Urothelium cell line (cell line): ENCODE data around the gene PARP3.

ENCODE experiments used
- DNase-seq: peaks from one replicate; pipeline ENCODE4 v3.0.0; 2011; ENCODE audit warnings: low spot score, mixed read lengths
- FAIRE-seq: peaks from 2 replicates; lab custom pipeline; 2011; peaks lifted over from hg19 to GRCh38; lab: Jason Lieb, UNC

PARP3 gene

DNA sequence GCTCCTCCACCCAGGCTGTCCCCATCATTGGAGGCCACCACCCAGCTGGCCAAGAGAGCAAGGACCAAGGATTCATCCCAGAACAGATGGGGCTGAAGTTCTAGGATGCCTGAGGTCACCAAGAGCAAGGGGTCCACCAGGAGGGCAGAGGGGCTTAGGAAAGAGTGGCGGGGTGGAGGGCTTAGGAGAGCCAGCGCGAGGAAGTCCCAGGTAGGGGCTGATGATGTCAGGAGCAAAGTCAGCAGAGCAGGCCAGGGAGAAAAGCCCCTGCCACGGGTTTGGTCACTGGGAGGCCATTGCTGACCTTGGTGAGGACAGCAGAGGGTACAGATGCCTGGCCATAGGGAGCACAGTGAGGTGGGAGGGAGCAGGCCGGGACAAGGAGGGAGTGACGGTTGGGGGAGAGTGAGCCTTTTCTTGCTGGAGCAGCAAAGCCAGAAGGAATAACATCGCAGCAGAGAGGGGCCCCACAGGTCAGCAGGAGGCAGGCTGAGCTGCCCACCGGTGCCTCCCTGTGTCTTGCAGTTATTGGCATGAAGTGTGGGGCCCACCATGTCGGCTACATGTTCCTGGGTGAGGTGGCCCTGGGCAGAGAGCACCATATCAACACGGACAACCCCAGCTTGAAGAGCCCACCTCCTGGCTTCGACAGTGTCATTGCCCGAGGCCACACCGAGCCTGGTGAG lies 5.2 kb downstream of the PARP3 start:
- no peak for FAIRE-seq

DNA sequence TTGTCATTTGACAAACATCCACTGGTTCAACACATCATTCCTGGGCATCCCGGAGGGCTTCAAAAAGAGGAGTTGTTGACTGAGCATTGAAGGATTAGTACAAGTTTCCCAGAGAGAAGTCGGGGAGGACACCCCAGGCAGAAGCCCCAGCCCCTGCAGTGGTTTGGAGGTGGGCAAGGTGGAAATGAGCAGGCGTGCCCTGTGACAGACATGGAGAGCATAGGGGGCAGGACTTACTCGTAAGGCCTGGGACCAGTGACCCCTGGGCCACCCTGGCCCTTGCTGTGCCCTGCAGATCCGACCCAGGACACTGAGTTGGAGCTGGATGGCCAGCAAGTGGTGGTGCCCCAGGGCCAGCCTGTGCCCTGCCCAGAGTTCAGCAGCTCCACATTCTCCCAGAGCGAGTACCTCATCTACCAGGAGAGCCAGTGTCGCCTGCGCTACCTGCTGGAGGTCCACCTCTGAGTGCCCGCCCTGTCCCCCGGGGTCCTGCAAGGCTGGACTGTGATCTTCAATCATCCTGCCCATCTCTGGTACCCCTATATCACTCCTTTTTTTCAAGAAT lies 5.9 kb downstream of the PARP3 start:
- no peak for FAIRE-seq
- no peak for DNase-seq

More for the DNA sequence above, 5.2 kb downstream of the PARP3 start:
- DNase-seq = no peak

DNA sequence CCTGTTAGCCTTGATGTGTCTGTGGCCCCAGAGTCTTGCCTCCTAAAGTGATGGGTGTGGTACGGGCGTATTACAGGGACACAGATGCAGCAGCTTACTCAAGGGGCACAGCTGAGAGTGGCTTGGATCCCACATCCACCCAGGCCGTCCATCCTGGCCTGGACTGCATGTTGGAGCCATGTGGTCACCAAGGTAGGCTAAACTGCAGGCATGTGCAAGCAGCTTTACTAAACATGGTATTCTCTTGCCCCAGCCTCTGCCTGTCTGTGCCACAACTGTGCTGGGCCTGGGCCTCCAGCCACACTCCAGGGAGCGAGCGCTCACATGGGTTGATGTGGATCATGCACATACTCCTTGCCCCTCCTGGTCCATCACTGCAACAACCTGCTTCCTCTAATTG lies 7.0 kb downstream of the PARP3 start:
- DNase-seq (no peak), FAIRE-seq (peak; percentile 76)

DNA sequence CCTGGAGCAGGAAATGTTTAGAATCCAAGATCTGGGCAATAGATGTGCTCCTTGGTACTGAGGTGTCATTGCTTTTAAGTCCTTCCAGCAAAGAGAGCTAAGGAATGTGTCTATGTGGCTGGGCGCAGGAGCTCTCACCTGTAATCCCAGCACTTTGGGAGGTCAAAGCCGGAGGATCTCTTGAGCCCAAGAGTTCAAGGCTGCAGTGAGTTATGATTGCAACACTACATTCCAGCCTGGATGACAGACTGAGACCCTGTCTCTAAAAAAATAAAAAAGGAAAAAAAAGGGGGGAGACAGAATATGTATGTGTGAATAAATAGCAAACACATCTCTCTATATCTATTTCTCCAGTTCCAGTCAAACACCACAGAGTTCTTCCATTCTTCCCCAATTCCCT lies 8.7 kb downstream of the PARP3 start:
- DNase-seq (no peak), FAIRE-seq (no peak)

DNA sequence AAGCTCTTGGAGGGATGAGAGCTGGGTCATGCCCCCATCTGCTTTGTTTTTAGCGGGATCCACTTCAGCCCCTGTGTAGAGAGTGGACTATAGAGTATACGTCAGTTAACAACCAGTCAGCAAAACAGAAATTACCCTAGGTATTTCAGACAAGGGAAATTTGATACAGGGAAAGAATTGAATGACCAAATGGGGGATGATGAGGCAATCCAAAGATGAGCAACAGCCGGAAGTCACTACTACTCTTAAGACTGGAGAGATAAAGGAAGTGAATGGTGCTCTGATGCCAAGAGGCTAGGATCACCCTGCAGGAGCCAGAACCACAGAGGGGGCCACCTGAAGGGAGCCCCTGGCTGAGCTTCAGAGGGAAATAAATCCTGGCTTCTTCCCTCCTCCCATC lies 11.3 kb downstream of the PARP3 start:
- FAIRE-seq = no peak
- peak; percentile 19 for DNase-seq

DNA sequence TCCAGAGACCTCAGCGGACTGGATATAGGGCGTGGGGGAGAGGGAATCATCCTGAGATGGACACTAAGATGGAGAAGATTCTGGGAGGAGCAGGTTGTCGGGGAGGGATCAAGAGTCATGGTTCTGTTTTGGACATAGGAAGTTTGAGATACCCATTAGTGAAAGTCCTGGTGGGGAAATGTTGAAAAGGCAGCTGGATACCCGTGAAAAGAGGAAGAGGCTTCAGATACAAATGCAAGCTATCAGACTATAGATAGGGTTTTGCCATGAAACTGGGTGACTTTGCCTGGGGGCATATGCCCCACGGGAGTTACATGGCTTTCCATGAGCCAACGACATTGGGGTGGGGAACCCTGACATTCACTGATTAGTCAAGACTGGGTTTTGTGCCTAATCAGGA lies 11.9 kb downstream of the PARP3 start:
- no peak for DNase-seq
- FAIRE-seq = no peak

DNA sequence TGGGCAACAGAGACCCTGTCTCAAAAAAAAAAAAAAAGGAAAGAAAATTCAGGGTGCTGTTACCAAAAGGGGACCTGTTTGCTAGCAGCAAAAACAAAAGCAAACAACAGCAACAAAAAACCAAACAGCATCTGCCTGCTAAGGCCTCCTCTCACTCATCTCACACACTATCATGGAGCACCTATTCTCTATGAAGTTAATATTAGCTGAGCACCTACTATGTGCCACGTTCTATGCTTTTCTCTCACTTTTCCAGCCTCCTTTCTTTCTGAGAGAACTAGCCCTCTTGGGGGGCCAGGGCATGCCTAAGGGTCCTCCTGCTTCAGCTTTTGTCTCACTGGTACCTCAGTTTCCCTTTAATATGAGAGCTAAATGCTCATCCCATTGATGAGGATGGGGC lies 12.6 kb downstream of the PARP3 start:
- FAIRE-seq (no peak), DNase-seq (no peak)

DNA sequence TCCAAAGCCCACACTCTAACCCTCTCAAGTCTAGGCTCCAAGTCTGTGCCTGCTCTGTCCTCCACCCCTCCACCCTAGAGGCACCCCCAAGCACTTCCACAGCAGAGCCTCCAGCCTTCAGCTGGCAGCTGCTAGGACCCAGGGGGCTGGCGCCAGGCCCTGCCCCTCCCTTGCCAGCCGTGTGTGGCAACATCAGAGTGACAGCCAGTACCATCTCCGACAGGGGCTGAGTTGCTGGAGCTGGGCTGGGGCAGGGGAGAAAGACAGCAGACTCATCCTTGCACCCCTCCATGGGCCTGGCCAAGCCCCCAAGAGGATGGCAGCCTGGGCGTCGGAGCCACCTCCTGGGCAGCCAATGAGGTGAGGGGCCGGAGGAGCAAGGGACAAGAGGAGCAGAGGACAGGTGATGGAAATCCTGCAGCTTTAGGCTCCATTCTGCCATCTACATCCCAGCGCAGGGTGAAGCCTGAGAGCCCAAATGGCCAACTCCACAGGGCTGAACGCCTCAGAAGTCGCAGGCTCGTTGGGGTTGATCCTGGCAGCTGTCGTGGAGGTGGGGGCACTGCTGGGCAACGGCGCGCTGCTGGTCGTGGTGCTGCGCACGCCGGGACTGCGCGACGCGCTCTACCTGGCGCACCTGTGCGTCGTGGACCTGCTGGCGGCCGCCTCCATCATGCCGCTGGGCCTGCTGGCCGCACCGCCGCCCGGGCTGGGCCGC lies 13.2 kb downstream of the PARP3 start, which contains the start of gene GPR62:
GPR62 (plus strand) TSS at position 207 of the 718 bp plus-strand sequence; CDS start at position 479, 272 bp downstream.
- no peak for FAIRE-seq
- no peak for DNase-seq

DNA sequence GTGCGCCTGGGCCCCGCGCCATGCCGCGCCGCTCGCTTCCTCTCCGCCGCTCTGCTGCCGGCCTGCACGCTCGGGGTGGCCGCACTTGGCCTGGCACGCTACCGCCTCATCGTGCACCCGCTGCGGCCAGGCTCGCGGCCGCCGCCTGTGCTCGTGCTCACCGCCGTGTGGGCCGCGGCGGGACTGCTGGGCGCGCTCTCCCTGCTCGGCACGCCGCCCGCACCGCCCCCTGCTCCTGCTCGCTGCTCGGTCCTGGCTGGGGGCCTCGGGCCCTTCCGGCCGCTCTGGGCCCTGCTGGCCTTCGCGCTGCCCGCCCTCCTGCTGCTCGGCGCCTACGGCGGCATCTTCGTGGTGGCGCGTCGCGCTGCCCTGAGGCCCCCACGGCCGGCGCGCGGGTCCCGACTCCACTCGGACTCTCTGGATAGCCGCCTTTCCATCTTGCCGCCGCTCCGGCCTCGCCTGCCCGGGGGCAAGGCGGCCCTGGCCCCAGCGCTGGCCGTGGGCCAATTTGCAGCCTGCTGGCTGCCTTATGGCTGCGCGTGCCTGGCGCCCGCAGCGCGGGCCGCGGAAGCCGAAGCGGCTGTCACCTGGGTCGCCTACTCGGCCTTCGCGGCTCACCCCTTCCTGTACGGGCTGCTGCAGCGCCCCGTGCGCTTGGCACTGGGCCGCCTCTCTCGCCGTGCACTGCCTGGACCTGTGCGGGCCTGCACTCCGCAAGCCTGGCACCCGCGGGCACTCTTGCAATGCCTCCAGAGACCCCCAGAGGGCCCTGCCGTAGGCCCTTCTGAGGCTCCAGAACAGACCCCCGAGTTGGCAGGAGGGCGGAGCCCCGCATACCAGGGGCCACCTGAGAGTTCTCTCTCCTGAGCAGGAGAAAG lies 14.0 kb downstream of the PARP3 start:
- FAIRE-seq (no peak), DNase-seq (no peak)

DNA sequence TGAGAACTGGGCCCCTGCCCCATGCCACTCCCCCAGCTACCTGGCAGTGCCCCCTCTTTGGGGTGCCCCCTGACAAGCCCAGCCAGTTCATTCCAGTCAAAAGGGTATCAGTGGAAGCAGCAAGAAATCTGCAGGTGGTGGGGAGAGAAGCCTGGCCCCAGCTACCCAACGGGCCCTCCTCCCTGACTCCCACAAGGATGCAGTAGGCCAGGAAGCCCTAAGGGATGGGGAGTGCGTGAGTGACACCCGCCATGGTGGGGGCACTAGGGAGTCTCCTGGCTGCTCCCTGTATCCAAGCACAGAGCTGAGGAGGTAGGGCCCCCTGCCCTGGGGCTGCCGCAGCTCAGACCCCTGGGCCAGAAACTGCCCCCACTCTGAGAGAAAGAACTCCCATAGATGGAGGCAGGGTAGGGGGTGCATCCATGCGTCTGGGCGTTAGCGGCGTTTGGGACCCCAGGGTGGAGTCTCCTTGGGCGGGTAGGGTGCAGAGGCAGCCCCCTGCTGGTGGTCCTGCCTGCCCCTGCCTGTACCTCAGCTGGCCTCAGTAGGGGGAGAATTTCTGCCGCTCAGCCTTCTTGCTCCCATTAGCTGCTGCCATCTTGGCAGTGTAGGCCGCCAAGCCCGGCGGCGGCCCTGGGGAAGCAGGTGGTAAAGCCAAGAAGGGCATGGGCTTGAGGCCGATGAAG lies 15.5 kb downstream of the PARP3 start:
- DNase-seq (no peak), FAIRE-seq (no peak)

DNA sequence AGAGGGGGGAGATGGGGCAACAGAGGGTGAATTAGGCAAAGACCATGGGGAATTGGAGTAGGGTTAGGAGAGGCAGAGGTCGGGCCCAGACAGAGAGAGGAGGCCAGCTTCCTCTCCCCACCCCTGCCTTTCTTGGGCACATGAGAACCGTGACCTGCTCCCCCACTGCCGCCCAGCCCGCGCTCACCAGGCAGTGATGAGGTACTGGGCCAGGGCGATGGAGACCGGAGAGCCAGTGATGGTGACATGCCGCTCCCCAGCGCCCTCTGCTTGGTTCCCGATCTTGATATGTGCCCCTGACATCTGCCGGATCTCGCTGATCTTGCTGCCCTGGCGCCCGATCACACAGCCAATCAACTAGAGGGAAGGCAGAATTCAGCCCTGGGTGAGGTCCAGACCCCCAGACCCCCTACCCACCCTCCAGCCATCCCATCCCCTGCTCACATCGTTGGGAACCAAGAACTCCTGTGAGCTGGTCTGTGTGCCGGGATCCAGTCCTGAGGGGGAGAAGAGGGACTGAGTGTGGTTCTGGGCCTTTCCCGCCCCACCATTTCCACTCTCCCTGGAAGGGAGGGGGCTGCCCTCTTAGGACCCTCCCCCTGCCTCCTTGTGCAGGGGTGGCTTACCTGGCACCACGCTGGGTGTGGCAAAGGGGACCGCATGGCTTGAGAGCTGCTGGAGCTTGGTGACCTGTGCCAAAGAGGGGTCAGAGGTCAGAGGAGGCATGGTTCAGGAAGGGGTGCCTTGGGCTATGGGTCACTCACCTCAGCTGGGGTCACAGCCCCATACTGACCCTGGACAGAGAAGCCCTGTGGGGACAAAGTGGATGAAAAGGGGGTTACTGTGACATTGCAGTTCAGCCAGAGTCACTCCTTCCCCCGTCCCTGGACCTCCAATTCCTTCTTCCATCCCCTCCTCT lies 16.7 kb downstream of the PARP3 start:
- FAIRE-seq (no peak), DNase-seq (no peak)

DNA sequence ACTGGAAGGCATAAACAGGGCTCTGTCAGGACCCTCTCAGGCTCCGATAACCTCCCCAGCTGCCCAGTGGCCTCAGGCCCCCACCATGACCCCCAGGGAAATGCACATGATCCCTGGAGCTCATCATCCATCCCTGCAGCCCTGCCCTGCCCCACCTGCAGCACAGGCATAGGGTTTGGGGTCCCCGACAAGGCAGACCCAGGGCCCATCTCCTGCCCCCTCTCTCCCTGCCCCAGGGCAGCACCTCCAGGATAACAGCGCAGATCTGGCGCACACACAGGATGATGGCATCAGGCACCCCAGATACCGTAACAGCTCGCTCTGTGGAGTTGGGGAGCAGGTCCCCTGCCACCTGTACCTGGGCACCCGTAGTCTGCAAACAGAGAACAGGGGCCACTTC lies 17.5 kb downstream of the PARP3 start:
- no peak for DNase-seq
- no peak for FAIRE-seq

DNA sequence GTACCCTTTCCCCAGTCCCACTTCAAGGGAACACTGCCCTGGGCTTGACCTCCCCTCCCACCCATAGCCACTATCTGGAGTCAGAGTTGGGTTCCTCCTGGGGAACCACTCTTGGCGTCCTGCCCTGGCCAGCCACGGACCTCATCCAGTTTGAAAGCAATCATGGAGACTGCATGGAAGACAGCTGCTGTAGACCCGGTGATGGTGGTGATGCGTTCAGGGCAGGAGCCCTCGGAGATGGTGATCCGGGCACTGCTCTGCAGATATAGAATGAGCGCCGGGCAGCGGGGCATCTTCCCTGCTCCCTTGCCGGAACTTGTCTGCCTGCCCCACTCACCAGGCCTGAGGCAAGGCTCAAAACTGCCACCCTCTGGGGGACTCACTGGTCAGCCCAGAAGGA lies 18.2 kb downstream of the PARP3 start:
- DNase-seq (no peak), FAIRE-seq (no peak)

DNA sequence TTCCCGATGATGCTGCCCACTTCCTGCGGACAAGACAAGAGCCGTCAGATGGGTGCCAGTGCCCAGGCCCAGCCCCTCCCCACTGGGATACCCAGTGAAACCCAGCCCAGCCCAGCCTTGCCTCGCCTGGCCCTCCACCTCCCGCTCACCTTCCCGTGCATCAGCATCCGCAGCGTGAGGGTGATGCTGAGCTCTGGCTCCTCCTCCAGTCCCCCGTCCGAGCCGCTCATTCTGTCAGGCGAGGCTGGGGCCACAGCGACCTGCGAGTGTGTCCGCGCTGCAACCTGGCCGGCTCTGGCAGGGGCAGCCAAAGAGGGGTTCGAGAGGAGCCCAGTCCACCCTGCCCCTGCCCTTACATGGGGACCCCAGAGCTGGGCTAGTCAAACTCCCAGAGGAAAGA lies 18.8 kb downstream of the PARP3 start:
- FAIRE-seq (no peak), DNase-seq (no peak)

DNA sequence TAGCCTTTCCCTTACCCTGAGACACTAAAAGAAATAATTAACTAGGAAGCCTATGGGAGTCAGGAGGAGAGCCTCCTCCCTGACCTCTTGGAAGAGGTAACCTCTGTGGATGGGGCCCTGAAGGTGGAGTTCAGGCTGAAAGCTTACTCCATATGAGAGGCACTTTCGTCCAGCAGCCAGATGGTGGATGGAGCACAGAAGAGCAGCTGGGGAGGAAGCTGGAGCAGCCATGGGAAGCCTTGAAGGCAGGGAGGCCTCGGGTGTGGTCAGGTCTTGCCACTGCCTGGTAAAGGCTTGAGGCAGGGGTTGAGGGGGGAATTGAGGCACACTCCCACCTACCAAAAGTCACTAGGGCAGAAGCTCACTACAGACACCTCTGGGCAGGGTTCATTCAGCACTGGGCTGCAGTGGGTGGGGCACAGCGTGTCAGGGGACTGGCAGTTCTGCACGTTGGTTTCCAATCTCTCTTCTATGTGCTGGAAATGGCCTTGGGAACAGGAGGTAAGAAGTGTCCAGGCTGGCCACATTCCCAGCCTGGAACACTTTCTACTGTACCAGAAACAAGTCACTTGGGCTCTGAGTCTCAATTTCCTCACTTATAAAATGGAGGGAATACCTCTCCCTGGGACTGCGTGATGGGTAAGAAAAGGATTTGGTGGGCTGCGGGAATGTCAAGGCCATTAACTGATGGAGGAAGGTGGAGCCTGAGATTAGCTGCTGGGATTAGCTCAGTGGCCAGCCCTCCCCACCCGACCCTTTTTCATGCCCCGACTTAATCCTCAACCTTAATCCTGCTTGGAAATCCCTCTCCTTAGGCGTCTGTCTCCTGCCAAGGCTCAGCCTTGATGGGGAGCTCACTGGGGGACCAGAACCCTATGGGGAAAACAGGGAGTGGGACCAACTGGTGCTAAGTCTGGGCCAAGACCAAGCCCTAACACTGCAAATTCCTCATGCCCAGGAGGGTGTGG lies 19.7 kb downstream of the PARP3 start:
- FAIRE-seq (no peak), DNase-seq (no peak)

DNA sequence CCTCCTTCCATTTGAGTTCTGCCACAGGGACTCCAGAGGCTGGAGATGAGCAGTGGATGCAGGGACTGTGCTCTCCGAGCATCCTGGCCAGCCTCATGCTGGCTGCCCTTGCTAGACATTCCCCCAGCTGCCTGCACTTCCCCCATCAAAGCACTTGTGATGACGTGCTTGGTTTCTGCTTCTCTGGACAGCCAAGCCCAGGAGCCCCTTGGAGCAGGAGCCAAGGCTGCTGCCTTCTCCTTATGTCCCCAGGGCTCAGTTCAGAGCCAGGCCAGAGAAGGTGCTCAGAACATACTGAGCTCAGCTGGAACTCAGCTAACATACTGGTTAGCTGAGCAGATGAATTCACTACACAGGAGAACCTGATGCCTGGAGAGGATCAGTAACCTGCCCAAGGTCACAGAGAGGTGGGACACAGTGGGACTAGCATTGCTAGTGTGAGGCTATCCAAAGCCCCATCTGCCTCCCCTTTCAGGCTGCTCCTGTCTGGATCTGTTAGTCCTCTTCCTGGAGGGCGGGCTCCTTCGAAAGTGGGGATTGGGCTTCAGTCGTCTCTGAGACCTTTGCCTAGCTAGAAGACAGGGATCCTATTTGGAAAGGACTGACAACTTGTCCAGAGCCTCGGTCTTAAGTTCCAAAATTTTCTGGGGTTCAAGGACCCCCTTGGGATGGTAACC lies 20.8 kb downstream of the PARP3 start:
- no peak for FAIRE-seq

DNA sequence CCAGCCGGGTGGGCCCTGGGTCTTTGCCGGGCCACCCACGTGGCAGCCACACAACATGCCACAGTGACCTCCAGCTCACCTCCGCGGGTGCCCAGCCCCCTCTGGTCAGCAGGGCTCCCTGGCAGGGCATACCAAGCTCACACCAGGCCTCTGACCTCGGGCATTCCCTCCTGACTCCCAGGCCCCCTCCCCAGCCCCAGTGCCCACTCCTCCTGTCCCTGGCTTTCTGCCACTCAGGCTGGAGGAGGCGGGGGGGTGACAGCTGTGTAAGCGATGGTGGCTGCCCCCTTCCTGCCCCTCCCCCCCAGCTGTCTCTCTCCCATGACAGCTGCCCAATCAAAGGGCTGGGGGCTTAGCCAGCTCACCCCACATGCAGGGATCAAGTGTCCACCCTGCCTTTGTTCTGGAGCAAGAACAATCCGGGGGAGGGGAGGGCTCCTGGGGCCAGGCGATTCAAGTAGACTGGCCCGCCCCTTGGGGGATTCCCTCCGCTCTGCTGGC lies 21.8 kb downstream of the PARP3 start:
- no peak for DNase-seq
- no peak for FAIRE-seq

More for the DNA sequence above, 20.8 kb downstream of the PARP3 start:
- no peak for DNase-seq

DNA sequence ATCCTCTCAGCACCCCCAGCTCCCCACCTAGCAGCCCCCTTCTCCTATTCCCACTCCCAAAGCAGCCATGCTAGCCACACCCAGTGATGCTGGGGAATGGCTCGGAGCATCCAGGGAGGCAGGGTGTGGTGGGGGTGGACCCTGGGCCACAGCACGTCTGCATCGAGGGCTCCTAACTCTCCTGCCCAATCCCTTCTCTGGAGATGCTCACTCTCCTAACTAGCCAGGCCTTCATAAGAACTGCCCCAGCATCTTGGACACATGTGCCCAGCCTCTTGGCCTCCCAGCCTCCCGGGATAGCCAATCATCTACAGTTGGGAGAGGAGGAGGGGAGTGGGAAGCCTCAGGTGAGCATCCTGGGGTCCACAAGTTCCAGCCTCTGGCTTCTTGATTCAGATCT lies 22.4 kb downstream of the PARP3 start:
- no peak for FAIRE-seq

More for the DNA sequence above, 22.4 kb downstream of the PARP3 start:
- DNase-seq = no peak
